SHP77 (cell line): ENCODE measurements around the gene LRRN1.

Experiments
- DNase-seq, 2 experiments: peaks; one replicate each; lab custom pipeline; 2025; lab: John Stamatoyannopoulos, UW

Gene LRRN1

GRCh38 chr3:3799173-3800079 is at the start of gene LRRN1:
Gene LRRN1 (plus strand): TSS chr3:3799431. CDS start chr3:3844642, 45,211 bp downstream.
- DNase-seq: no peak

- DNase-seq: no peak
These were observed 45.8 kb upstream of the LRRN1 start for GRCh38 chr3:3753416-3753815.

DNA sequence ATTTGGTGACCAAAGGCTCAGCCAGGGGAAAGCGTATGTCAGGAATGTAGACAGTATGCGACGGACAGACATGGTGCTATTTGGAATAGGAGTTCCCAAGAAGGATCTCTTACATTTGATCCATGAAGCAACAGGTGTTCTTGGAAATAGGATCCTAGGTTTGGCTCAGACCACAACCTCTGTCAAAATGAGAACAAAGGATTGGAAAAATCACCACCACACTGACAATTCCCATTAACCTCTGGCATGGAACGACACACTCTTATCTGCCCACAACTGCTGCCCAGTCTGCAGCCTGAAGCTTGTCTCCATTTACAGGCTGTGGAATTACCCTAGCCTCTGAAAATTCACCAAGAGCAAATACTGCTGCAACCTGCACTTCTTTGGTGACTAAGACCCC is 33.6 kb upstream of the LRRN1 start:
- no peak for DNase-seq

GRCh38 chr3:3766140-3766539 is 33.1 kb upstream of the LRRN1 start:
- DNase-seq: no peak

- no peak for DNase-seq
These were observed 28.1 kb upstream of the LRRN1 start for GRCh38 chr3:3771094-3771493.

DNA sequence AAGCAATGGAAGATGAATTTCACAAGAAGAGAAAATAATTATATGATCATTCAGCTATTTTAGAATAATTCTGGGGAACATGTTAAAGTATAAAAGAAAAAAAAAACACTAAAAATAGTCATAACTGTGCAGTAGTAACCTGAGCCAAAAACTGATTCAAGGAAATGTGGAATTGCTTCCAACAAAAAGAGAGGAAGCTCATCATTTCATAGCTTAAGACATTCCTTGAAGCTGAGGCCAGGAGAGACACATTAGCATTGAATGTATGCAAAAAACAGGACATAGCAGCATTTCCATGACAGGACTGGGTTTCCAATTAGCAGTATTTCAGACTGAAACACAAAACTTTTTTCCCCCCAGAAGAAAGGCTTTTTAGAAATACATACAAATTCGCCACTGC is 27.7 kb upstream of the LRRN1 start:
- no peak for DNase-seq

- no peak for DNase-seq
These were observed 26.9 kb upstream of the LRRN1 start for GRCh38 chr3:3772338-3772737.

- DNase-seq: peak in 1 of 2 experiments; percentile 43
These were observed 26.3 kb upstream of the LRRN1 start for GRCh38 chr3:3772920-3773319.

DNA sequence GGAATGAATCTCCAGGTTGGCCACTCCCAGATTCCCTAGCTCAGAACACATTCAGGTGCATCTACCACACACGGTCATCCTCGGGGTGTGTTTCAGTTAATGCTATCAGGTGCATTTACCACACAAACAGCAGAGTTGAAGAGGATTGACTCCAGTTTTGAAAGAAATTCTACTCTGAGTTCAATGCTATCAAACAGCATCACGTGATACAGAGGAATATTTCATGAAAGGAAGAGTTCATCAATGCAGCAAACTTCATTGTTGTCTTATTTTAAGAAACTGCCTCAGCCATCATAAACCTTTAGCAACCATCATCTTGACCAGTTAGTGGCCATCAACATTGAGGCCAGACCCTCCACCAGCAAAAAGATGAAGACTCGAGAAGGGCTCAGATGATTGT is 22.6 kb upstream of the LRRN1 start:
- no peak for DNase-seq

- DNase-seq: no peak
These were observed 21.0 kb upstream of the LRRN1 start for GRCh38 chr3:3778216-3778615.

GRCh38 chr3:3778641-3779270 is 20.5 kb upstream of the LRRN1 start:
- no peak for DNase-seq

DNA sequence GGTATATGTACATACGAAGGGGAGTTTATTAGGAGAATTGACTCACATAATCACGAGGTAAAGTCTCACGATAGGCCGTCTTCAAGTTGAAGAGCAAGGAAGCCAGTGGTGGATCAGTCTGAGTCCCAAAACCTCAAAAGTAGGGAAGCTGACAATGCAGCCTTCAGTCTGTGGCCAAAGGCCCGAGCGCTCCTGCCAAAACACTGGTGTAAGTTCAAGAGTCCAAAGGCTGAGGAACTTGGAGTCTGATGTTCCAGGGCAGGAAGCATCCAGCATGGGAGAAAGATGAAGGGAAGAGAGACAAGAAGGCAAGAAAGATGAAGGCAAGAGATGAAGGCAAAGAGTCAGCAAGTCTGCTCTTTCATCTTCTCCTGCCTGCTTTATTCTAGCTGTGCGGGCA is 16.8 kb upstream of the LRRN1 start:
- DNase-seq: no peak

DNA sequence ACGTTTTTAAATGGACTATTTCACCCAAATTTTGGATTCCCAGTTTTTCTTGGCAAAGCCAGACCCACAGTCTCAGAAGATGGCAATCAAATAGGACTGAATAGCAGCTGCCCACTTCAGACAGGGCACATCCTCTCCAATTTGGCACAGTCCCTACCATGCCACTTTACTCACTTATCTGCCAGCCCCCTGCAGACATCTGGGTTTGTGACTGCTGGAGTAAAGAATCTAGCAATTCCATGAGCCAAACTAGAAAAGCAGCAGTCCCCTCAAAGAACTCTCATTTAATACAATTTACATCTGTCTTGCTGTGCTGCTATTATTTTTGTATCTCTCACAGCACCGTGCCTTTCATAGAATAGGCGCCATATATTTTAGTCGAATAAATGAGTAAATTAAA is 16.0 kb upstream of the LRRN1 start:
- no peak for DNase-seq

GRCh38 chr3:3783696-3784095 is 15.5 kb upstream of the LRRN1 start:
- no peak for DNase-seq

DNA sequence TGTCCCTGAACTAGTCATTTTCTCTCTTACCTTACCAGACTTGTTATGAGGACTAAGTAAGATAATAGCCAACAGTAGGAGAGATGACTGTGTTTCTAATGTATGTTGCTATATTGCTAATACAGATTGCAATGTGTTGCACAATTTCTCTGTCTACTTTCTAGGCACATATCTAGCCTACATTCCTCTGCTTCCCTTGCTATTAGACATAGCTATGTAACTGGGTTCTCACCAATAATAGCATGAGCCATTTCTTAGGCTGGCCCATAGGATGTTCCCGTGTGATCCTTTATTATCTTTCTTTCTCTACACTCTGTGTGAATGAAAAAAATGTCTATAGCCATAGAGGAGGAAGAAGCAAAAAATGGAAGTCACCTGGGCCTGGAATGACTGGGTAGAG is 6.8 kb upstream of the LRRN1 start:
- DNase-seq: no peak

- no peak for DNase-seq
These were observed 559 bp upstream of the LRRN1 start for GRCh38 chr3:3798631-3799113.

- DNase-seq: no peak
These were observed 837 bp downstream of the LRRN1 start for GRCh38 chr3:3800080-3800455.

- DNase-seq: no peak
These were observed 1.7 kb downstream of the LRRN1 start for GRCh38 chr3:3800685-3801493.

GRCh38 chr3:3801494-3801841 is 2.2 kb downstream of the LRRN1 start:
- no peak for DNase-seq

- DNase-seq: no peak
These were observed 2.8 kb downstream of the LRRN1 start for GRCh38 chr3:3802046-3802445.

DNA sequence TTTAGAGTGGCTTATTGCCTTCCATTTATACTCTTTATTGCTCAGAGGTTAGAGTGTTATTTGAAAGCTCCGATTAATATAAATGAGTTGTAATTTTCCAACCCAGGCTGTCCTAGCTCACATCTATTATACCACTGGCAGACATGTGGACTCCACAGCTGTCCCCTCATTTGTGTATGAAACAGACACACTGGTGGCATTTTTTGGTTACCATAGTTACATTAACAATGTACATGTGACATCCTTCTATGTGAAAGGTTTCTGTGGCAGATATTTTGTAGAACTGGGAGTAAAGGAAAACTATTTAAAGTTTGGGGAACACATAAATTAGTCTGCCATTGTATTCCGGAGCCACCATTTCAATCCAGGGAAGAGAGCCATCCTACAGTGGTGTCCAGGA is 5.3 kb downstream of the LRRN1 start:
- no peak for DNase-seq

DNA sequence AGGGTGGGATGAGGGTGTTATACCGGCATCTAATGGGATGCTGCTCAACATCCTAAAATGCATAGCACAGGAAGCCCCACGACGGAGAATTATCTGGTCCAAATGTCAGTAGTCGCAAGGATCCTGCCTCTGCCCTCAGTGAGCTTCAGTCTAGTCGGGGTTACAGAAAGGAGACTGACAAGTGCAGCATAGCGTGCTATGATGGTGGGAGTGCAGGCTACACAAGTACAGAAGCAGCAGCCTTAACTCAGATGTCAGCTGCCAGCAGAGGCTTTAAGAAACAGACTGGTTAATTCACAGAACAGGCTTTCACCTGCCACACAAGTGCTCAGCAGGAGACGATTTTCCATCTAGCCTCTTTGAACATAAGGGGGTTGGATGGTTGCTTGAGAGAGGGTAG is 6.9 kb downstream of the LRRN1 start:
- DNase-seq: no peak

- DNase-seq: no peak
These were observed 7.6 kb downstream of the LRRN1 start for GRCh38 chr3:3806856-3807255.
